Measurements from ENCODE around the gene TBX10. TPM values are rescaled to one million over a fixed set of nuclear protein-coding genes. Genes with fewer than 3 reads are reported as not detected.
"Not testable (repeated sequence)": the region's sequence is repeated elsewhere in the genome, so short reads cannot be mapped to it uniquely, and the experiment has no call there.

Gene TBX10
- total RNA-seq, 1 donor from 2014 or later, result not detected

DNA sequence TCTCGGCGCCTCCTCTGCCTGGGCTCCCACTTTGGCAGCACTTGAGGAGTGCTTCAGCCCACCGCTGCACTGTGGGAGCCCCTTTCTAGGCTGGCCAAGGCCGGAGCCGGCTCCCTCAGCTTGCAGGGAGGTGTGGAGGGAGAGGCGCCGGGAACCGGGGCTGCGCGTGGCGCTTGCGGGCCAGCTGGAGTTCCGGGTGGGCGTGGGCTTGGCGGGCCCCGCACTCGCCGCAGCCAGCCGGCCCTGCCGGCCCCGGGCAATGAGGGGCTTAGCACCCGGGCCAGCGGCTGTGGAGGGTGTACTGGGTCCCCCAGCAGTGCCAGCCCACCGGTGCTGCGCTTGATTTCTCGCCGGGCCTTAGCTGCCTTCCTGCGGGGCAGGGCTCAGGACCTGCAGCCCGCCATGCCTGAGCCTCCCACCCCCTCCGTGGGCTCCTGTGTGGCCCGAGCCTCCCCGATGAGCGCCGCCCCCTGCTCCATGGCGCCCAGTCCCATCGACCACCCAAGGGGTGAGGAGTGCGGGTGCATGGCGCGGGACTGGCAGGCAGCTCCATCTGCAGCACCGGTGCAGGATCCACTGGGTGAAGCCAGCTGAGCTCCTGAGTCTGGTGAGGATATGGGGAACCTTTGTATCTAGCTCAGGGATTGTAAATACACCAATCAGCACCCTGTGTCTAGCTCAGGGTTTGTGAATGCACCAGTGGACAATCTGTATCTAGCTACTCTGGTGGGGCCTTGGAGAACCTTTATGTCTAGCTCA, 20.5 kb downstream of the TBX10 start:
- Mint-ChIP-seq H3K4me3 (peak overlapping the region; percentile 85), H3K27ac (peak overlapping the region; percentile 82), H3K4me1 (peaks cover 36% of the 10 kb centered on the region), H3K27me3 (ENCODE audit: low read depth) (peaks cover 16% of the 10 kb centered on the region)
- not testable (repeated sequence) for DNase-seq (ENCODE audit: low spot score in 2 of 2, unreplicated experiment in 2 of 2); H3K9me3 Mint-ChIP-seq; H3K36me3 Mint-ChIP-seq

DNA sequence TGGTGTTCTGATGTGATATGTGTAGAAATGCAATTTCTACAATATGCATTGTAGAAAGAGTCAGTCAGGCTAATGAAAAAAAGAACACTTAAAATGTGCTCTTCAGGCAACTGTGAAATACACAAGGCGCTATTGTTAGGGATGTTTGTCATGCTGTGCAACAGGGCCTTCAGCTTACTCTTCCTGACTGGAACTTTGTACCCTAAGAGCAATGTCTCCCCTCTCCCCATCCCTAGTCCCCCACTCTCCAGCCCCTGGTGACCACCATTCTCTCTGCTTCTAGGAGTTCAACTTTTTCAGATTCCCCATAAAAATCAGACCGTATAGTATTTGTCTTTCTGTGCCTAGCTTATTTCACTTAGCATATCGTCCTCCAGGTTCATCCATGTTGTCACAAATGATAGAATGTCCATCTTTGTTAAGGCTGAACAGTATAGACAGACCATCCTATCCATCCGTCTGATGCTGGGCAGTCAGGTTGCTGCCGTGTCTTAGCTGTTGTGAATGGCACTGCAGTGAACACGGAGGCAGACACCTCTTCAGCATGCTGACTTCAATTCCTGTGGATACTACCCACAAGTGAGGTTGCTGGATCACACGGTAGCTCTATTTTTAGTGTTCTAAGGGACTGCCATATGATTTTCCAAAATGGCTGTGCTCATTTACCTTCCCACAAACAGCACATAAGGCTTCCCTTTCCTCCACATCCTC, 22.2 kb downstream of the TBX10 start:
- Mint-ChIP-seq H3K4me3 (no peak overlapping the region), H3K36me3 (peaks cover 5% of the 10 kb centered on the region), H3K27me3 (ENCODE audit: low read depth) (peaks cover 16% of the 10 kb centered on the region), H3K27ac (no peak overlapping the region), H3K9me3 (no peaks in the 10 kb centered on the region), H3K4me1 (peaks cover 36% of the 10 kb centered on the region)
- no peak for DNase-seq (ENCODE audit: low spot score in 2 of 2, unreplicated experiment in 2 of 2)
- TF ChIP-seq, protein P1, sequence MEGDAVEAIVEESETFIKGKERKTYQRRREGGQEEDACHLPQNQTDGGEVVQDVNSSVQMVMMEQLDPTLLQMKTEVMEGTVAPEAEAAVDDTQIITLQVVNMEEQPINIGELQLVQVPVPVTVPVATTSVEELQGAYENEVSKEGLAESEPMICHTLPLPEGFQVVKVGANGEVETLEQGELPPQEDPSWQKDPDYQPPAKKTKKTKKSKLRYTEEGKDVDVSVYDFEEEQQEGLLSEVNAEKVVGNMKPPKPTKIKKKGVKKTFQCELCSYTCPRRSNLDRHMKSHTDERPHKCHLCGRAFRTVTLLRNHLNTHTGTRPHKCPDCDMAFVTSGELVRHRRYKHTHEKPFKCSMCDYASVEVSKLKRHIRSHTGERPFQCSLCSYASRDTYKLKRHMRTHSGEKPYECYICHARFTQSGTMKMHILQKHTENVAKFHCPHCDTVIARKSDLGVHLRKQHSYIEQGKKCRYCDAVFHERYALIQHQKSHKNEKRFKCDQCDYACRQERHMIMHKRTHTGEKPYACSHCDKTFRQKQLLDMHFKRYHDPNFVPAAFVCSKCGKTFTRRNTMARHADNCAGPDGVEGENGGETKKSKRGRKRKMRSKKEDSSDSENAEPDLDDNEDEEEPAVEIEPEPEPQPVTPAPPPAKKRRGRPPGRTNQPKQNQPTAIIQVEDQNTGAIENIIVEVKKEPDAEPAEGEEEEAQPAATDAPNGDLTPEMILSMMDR (IDR thresholded peaks at IDR 0.05; ENCODE audit: unreplicated experiment), result no peak

DNA sequence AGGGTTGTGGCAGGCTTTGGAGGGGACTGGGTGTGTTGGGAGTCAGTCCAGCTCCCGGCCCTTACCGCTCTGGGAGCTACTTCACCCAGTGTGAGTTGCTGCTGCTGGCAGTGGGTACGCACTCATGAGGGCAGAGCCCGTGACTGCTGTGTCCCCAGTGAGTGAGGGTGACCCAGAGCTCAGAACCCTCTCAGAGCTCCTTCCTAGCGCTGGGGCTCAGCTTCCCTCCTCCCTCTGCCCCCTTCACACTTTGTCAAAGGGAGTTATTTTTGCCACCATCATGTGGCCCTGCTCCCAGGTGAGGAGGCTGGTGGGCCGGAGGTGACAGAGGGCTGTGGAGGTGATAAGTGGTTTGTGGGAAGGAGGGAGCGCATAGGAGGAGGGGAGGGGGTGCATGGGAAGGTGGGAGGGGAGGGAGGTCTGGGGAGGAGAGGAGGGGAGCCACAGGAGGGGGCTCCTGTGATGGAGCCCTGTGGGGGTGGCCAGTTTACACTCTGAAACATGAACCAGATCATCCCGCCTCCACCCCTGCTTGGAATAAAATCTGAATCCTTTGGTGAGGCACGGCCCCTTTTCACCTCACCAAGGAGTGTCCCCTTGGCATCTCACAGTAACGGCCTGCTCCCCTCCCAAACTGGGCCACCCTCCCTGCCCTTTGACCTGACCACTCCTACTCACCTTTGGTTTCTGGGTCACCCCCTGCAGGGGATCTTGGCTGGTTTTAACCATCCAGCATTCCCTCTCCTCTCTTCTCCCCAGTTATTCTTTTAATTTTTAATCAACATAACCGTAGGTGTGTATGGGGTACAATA, 22.9 kb downstream of the TBX10 start:
- Mint-ChIP-seq H3K27me3 (ENCODE audit: low read depth) (peaks cover 12% of the 10 kb centered on the region), H3K27ac (no peak overlapping the region), H3K4me3 (no peak overlapping the region), H3K4me1 (peaks cover 29% of the 10 kb centered on the region), H3K9me3 (no peaks in the 10 kb centered on the region), H3K36me3 (peaks cover 5% of the 10 kb centered on the region)
- TF ChIP-seq, protein P1 (IDR thresholded peaks at IDR 0.05; ENCODE audit: unreplicated experiment), result no peak
- DNase-seq (ENCODE audit: low spot score in 2 of 2, unreplicated experiment in 2 of 2), result no peak

DNA sequence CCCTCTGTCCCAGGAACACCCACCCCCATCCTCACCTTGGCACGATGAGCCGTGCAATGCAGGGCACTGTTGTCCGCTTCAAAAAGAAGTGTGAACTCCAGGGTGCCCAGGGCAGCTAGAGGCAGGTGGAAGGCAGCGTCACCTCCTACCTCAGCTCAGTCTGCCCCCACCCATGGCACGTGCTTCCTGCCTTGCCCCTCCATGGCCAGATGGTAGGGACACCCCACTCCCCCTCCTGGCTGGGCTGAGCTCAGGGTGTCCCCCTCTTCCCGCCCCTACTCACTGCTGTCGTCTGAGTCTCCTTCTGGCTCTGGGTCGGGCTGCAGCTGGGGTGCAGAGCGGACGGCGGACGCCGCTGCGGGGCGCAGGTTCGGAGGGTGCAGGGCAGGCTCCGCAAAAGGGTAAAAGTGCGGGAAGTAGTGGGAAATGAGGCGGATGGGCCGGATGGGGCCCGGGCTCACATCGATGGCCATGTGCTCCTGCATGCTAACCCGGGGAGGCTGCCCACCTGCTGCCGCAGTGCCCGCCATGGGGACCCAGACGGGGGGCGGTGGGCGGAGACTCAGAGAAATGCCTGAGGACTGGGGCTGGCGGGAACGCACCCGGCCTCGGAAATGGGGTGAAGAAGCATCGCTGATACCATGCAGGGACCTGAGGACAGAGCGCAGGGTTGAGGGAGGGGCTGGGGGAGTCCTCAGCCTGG, 23.7 kb downstream of the TBX10 start:
- Mint-ChIP-seq H3K36me3 (peaks cover 5% of the 10 kb centered on the region), H3K9me3 (no peaks in the 10 kb centered on the region), H3K27me3 (ENCODE audit: low read depth) (peaks cover 9% of the 10 kb centered on the region), H3K4me3 (no peak overlapping the region), H3K4me1 (peaks cover 22% of the 10 kb centered on the region), H3K27ac (no peak overlapping the region)
- TF ChIP-seq, protein P1 (IDR thresholded peaks at IDR 0.05; ENCODE audit: unreplicated experiment), result no peak
- DNase-seq (ENCODE audit: low spot score in 2 of 2, unreplicated experiment in 2 of 2), result no peak

DNA sequence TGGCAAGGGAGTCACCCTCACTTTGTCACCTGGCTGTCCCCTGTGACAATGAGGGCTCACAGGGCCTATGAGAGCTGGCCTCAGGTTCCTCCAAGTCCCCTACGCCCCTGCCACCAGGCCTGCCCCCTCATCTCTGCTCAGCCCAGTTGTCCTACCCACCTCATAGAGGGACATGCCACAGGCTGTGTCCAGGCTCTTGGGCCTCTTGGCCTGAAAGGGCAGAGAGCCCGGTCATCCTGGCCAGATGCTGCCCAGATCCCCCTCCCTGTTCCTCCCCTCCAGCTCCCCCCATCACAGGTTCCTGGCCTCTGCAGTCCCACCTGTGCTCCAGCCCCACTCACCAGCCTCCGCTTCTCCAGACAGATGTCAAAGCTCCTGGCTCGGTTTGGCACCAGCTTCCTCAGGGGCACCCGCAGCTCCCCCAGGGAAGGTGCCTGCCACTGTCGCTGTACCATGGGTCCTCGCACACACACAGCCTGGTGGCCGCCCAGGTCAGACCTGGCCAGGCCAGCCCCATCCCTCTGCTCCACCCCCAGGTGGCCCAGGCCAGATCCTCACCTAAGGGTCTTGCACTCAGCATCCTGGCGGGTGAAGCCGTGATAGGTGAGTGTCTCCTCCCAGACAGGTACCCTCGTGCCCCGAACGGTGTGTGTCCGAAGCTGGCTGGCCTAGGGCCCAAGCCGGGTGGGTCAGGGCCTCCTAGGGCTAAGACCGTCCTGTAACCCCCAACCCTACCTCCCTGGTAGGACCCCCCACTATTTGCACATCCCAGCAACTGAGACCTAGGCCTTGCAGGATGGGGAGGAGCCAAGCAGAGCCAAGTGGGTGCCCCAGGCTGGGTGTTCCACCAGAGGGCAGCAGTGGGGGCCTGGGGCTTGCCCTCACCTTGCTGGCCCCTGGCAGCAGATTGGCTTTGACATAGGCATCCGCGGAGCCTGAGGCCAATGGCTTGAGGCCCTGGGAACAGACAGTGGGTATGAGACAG, 24.5 kb downstream of the TBX10 start:
- peaks cover 18% of the 10 kb centered on the region for H3K4me1 Mint-ChIP-seq
- peak overlapping the region; percentile 62 for H3K4me3 Mint-ChIP-seq
- H3K36me3 Mint-ChIP-seq, result peaks cover 5% of the 10 kb centered on the region
- H3K27me3 Mint-ChIP-seq (ENCODE audit: low read depth), result peaks cover 9% of the 10 kb centered on the region
- TF ChIP-seq, protein P1 (IDR thresholded peaks at IDR 0.05; ENCODE audit: unreplicated experiment), result no peak
- H3K27ac Mint-ChIP-seq, result peak overlapping the region; percentile 82
- DNase-seq (ENCODE audit: low spot score in 2 of 2, unreplicated experiment in 2 of 2), result no peak
- H3K9me3 Mint-ChIP-seq, result no peaks in the 10 kb centered on the region

Measured in mesothelial cell of epicardium (in vitro differentiated cells).